ENCODE results near the gene RNF113B.

GRCh38 chr13:98187155-98187964 lies 10.3 kb upstream of the RNF113B start:
- TF ChIP-seq ZFX (IDR thresholded peaks at IDR 0.05; ENCODE audit: borderline replicate concordance), result no peak
- TF ChIP-seq CTCF (IDR thresholded peaks at IDR 0.05), result no peak
